Testis (tissue), 2 donors: ENCODE results near the gene MATK.
"Not testable (repeated sequence)": the region's sequence is repeated elsewhere in the genome, so short reads cannot be mapped to it uniquely, and the experiment has no call there.

ENCODE experiments used
- CTCF ChIP-seq, 3 experiments: fragments of 450-650 bp in 2 of 3; fragments of 200-600 bp in 1 of 3; sonication (generic) in 1 of 3; IDR thresholded peaks; one replicate each; pipeline ENCODE4 v1.5.1; 2016 to 2019; ENCODE audit warnings: antibody characterized with exemption in 3 of 3, mild to moderate bottlenecking in 2 of 3, moderate library complexity in 1 of 3
- POLR2A ChIP-seq: fragments of 450-650 bp; IDR thresholded peaks from one replicate; pipeline ENCODE4 v1.6.1; 2017; ENCODE audit warnings: antibody characterized with exemption, mild to moderate bottlenecking, moderate library complexity

- not testable (repeated sequence) for TF ChIP-seq CTCF (IDR thresholded peaks at IDR 0.05); POLR2A
Measured at GRCh38 chr19:3757705-3758104, 28.5 kb downstream of the MATK start.
